ENCODE results near the gene ARFRP1.

The ARFRP1 gene

GRCh38 chr20:63743210-63743970 lies 35.6 kb upstream of the ARFRP1 start:
- DNase-seq = no peak

GRCh38 chr20:63742381-63743024 lies 34.7 kb upstream of the ARFRP1 start:
- no peak for DNase-seq

DNA sequence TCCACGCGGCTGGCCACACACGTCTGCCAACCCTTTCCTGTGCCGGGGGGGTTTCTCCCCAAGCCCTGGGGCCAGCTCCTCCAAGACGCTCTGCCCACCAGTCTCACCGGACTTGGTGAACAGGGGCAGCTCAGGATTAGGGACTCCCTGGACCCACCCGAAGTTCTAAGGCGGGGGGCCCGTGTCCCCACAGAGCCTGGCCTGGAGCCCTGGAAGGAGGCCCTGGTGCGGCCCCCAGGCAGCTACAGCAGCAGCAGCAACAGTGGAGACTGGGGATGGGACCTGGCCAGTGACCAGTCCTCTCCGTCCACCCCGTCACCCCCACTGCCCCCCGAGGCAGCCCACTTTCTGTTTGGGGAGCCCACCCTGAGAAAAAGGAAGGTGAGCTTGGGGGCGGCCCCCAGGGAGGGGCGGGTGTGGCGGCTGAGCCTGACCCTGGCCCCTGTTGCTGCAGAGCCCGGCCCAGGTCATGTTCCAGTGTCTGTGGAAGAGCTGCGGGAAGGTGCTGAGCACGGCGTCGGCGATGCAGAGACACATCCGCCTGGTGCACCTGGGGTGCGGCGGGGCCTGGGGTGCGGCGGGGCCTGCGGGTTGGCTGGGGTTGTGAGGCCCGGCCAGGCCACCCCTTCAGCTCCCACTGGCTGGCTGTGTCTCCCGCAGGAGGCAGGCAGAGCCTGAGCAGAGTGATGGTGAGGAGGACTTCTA lies 34.1 kb upstream of the ARFRP1 start:
- DNase-seq = no peak

GRCh38 chr20:63741354-63741675 lies 33.5 kb upstream of the ARFRP1 start:
- DNase-seq = no peak

GRCh38 chr20:63740627-63741353 lies 33.0 kb upstream of the ARFRP1 start:
- DNase-seq = no peak

DNA sequence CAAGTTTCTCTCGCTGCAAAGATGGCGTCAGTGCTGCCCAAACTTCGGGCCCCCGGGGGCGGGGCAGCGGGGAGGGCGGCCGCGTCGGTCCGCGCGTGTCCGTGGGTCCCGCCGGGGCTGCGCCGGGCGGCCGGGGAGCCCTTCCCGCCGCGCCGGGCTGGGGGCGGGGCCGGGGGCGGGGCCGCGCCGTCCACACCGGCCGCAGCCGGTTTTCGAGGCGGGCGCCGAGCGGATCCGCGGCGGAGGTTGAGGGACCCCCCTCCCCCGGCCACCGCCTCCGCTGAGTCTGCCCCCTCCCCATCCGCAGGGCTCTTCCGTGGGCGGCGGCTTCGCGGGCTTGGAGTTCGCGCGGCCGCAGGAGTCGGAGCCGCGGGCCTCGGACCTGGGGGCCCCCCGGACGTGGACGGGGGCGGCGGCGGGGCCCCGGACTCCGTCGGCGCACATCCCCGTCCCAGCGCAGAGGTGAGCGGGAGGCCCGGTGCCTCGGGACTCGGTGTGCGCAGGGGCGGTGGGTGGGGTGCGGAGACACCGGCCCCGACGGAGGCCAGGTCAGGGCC lies 32.4 kb upstream of the ARFRP1 start:
- no peak for DNase-seq

DNA sequence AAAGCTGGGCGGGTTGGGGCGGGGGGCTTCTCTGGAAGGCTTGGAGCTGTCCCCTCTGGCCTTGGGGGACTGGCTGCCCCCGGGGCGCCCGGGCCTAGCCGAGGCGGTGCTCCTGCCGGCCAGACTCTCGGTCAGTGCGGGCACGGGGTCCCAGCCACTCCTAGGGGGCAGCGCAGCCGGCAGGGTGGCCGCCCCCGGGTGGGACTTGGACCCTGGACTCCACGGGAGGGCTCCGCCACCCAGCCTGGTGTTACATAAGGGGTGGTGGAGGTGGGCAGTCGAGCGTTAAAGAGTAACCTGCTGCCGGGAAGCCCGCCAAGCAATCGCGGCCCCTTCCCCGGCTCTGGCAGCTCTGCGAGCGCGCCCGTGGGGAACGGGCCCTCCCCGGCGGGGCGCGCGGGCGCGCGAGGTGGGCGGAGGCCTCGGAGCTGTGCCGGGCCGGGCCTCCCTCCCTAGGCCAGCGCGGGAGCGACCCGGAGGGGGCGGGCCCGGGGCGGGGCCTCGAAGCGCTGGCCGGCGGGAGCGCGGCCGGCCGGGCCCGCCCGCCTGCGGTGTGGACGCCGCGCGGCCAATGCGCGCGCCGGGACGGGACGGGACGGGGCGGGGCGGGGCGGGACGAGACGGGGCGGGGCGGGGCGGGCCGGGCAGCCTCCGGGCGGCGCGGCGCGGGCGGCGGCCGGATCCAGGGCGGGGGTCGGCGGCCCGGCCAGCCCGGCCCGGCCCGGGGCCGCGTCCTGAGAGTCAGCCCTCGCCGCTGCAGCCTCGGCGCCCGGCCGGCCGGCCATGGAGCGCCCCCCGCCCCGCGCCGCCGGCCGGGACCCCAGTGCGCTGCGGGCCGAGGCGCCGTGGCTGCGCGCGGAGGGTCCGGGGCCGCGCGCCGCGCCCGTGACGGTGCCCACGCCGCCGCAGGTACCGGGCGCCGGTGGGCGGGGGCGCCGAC lies 31.6 kb upstream of the ARFRP1 start, which contains the start of gene SLC2A4RG:
SLC2A4RG (plus strand) TSS at position 647 of the 940 bp plus-strand sequence; CDS start at position 784, 137 bp downstream.
- DNase-seq = no peak

DNA sequence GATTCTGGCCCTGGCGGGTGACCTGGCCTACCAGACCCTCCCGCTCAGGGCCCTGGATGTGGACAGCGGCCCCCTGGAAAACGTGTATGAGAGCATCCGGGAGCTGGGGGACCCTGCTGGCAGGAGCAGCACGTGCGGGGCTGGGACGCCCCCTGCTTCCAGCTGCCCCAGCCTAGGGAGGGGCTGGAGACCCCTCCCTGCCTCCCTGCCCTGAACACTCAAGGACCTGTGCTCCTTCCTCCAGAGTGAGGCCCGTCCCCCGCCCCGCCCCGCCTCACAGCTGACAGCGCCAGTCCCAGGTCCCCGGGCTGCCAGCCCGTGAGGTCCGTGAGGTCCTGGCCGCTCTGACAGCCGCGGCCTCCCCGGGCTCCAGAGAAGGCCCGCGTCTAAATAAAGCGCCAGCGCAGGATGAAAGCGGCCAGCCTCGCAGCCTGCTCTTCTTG lies 30.9 kb upstream of the ARFRP1 start:
- no peak for DNase-seq

DNA sequence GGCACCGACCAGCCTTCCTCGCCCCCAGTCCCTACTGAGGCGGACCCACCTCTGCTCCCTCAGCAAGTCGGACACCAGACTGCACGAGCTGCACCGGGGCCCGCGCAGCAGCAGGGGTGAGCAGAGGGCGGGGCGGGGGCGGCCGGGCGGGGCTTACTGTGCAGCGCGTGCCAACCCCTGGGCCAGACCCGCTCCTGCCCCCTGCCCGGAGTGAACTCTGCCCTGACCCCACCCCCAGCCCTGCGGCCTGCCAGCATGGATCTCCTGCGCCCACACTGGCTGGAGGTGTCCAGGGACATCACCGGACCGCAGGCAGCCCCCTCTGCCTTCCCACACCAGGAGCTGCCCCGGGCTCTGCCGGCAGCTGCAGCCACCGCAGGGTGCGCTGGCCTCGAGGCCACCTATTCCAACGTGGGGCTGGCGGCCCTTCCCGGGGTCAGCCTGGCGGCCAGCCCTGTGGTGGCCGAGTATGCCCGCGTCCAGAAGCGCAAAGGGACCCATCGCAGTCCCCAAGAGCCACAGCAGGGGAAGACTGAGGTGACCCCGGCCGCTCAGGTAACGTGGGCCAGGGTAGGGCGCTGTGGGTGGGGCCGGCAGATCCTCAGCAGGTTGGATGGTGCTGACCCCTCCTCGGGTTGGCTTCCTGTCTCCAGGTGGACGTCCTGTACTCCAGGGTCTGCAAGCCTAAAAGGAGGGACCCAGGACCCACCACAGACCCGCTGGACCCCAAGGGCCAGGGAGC lies 30.3 kb upstream of the ARFRP1 start:
- DNase-seq = no peak

DNA sequence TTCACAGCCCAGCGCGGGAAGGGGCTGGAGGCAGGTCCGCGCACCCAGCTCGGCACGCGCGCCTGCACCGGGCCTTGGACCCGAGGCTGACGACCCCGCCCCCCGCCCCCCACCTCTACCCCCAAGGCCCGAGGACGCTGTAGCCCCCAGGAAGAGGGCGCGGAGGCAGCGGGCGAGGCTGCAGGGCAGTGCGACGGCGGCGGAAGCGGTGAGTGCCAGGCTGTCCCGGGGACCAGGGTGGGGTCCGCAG lies 29.8 kb upstream of the ARFRP1 start:
- DNase-seq = no peak

GRCh38 chr20:63736893-63737694 lies 29.3 kb upstream of the ARFRP1 start:
- DNase-seq = no peak

DNA sequence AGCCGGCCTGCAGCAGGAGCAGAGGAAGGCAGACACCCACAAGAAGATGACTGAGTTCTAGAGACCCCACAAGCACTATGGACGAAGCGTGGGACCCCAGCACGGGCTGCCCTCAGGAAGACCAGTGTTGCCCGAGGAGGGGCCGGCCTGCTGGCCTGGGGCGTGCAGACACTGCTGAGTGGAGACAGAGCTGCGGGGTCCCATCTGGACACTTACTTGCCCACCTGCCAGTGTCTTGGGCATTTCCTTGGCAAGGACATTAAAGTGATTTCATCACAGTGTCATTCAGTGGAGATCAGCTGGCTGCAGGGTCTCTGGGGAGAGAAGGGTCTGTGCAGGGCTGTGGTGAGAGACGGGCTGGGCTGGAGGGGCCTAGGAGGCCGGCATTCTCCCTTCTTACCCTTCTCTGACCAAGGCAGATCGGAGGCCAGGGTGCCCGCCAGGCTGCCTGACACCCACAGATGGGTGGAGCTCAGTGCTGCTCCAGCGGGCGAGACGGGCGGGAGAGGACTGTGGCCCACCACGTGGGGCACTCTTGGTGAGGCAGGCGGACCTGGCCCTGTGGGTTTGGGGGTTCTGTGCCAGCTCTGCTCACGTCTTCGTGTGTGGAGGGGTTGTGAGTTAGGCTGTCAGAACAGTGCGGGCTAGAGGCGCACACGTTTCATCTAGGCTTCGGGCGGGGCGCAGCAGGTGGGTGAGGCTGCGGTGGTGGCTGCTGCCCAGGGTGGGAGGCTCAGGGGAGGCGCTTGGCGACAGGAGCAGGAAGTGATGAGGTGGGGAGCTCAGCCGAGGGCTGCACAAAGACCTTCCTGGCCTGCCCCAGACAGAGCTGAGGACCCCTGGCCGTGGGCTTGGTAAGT lies 28.3 kb upstream of the ARFRP1 start, which contains the start of gene LIME1:
LIME1 (plus strand) TSS at position 806 of the 860 bp plus-strand sequence. CDS start 886 bp downstream, outside the sequence.
- DNase-seq = no peak

DNA sequence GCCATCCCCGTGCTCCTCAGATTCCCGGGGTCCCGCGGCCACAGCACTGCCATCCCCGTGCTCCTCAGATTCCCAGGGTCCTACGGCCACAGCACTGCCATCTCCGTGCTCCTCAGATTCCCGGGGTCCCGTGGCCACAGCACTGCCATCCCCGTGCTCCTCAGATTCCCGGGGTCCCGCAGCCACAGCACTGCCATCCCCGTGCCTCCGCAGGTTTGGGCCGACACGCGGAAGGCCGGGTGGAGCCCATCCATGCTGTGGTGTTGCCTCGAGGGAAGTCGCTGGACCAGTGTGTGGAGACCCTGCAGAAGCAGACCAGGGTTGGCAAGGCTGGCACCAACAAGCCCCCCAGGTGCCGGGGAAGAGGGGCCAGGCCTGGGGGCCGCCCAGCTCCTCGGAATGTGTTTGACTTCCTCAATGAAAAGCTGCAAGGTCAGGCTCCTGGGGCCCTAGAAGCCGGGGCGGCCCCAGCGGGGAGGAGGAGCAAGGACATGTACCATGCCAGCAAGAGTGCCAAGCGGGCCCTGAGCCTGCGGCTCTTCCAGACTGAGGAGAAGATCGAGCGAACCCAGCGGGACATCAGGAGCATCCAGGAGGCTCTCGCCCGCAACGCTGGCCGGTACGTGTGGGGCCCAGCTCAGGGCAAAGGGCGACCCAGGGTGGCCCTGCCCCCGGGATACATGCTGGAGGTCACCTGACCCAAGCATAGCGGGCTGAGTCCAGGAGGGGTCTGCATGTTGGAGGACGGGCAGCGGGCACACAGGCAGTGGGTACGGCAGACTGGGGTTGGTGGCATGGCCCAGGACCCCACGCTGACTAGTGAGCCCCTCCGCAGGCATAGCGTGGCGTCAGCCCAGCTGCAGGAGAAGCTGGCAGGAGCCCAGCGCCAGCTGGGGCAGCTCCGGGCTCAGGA lies 27.4 kb upstream of the ARFRP1 start:
- DNase-seq = no peak

GRCh38 chr20:63734111-63734945 lies 26.6 kb upstream of the ARFRP1 start:
- DNase-seq = no peak

GRCh38 chr20:63733579-63734081 lies 25.9 kb upstream of the ARFRP1 start:
- DNase-seq = no peak

DNA sequence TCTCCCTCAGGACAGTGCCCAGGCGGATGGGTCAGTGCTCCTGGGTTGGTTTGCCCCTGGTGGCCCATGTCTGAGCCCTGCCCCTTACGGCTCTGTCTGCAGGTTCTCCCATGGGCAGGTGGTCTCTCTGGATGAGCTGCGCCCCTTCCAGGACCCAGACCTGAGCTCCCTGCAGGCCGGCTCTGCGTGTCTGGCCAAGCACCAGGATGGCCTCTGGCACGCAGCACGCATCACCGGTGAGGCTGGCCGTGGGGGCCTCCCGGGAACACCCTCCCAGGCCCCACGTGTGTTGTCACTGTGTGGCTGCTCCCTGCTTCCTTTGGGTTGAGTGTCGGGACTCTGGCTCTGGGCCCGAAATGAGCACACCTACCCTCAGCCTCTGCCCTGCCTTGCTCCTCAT lies 25.3 kb upstream of the ARFRP1 start:
- DNase-seq = no peak
